ENCODE measurements around the gene CHN1. TPM values are rescaled to one million over a fixed set of nuclear protein-coding genes. Genes with fewer than 3 reads are reported as not detected.

Gene CHN1
- total and polyA plus RNA-seq, 2 of the 8 experiments (the other 6 are each of a cell fraction or from before 2014, with no cell fraction given) = 54.0 to 65.7 TPM

- Histone ChIP-seq H2AFZ (ENCODE audit: low read length) (no peak overlapping the region), H3K18ac (ENCODE audit: extremely low read depth, low read length) (no peak overlapping the region), H3K4me3 (ENCODE audit: extremely low read depth in 1 of 4, insufficient read depth in 2 of 4, low read depth in 3 of 4, low read length in 4 of 4) (no peak overlapping the region), H3K27me3 (replicated peaks in 1 of 4; ENCODE audit: control insufficient read depth in 3 of 4, extremely low read depth in 1 of 4, insufficient read depth in 3 of 4, low read length in 3 of 4) (no peaks in the 10 kb centered on the region), H3K36me3 (ENCODE audit: control insufficient read depth in 2 of 4, insufficient read depth in 4 of 4, low read length in 3 of 4) (no peaks in the 10 kb centered on the region), H4K91ac (replicated peaks; ENCODE audit: insufficient read length, low read length) (no peak overlapping the region), H2BK120ac (replicated peaks; ENCODE audit: low read depth, low read length) (no peak overlapping the region), H2BK12ac (ENCODE audit: low read depth, low read length) (0 out of 2 replicates have a peak overlapping the region, but pooled peaks have one; percentile 100), H3K79me1 (ENCODE audit: low read depth, low read length) (no peaks in the 10 kb centered on the region), H4K8ac (ENCODE audit: extremely low read depth, insufficient read depth, low read length) (no peak overlapping the region; the same call in none of the 2 replicates), H3K14ac (ENCODE audit: insufficient read length) (no peak overlapping the region), H4K20me1 (replicated peaks in 1 of 2; ENCODE audit: control insufficient read depth in 1 of 2, insufficient read depth in 2 of 2, low read length in 2 of 2) (no peaks in the 10 kb centered on the region), H3K4me1 (replicated peaks in 1 of 4; ENCODE audit: control insufficient read depth in 3 of 4, insufficient read depth in 4 of 4, low read length in 3 of 4) (peaks cover 0 to 2% (median 1%) of the 10 kb centered on the region in 4 experiments; a peak in 3 of 7 replicates), H2BK15ac (ENCODE audit: low read length) (peak overlapping the region; percentile 77; the same call in 1 of the 2 replicates), H3K79me2 (ENCODE audit: control insufficient read depth in 1 of 2, insufficient read depth in 2 of 2, low read length in 2 of 2) (no peaks in the 10 kb centered on the region), H3K56ac (replicated peaks; ENCODE audit: insufficient read length, low read depth, low read length) (no peak overlapping the region), H3K4me2 (ENCODE audit: insufficient read depth in 1 of 2, low read depth in 2 of 2, low read length in 2 of 2) (no peak overlapping the region), H2AK5ac (ENCODE audit: low read depth, low read length) (no peak overlapping the region), H3K9me3 (ENCODE audit: insufficient read depth in 2 of 2, low read depth in 1 of 2, low read length in 1 of 2) (no peaks in the 10 kb centered on the region), H2BK20ac (ENCODE audit: low read length) (peak overlapping the region; percentile 41; the same call in 1 of the 2 replicates), H3K23ac (ENCODE audit: insufficient read length) (no peak overlapping the region), H3K27ac (ENCODE audit: low read depth, low read length) (no peak overlapping the region), H4K5ac (ENCODE audit: insufficient read length, low read depth, low read length) (no peak overlapping the region), H3K9ac (replicated peaks in 1 of 4; ENCODE audit: extremely low read depth in 1 of 4, low read depth in 3 of 4, low read length in 3 of 4) (no peak overlapping the region; a peak in 1 of 7 replicates), H2BK5ac (ENCODE audit: low read depth, low read length) (no peak overlapping the region), H3K23me2 (ENCODE audit: low read depth, low read length) (no peaks in the 10 kb centered on the region), H3K4ac (replicated peaks; ENCODE audit: insufficient read length, low read depth, low read length) (no peak overlapping the region)
- no peak for FAIRE-seq
- ChIA-PET CTCF (ENCODE audit: partially characterized antibody) (interaction anchor here (0.6 to 5.0 kb wide), 5 partner anchors 13 to 233 kb away, joined by 3 to 52 read pairs (median 3); partner anchors contain the start of gene CHRNA1), POLR2A (ENCODE audit: partially characterized antibody) (interaction anchor here (1.0 kb wide), 1 partner anchor 239 kb away, joined by 3 read pairs; no protein-coding TSS in a partner anchor)
- no peak for DNase-seq (ENCODE audit: low read depth in 1 of 2, low spot score in 2 of 2)
- WGBS, 2 experiments (ENCODE audit: extremely low coverage in 1 of 2, insufficient coverage in 1 of 2, insufficient read length in 1 of 2, insufficient replicate concordance in 2 of 2, low coverage in 1 of 2, low lambda C conversion rate in 2 of 2, missing lambda C conversion rate in 1 of 2) = 86% methylated on average over 5 of the region's 5 CpGs; no CpG with 5 or more reads in 1 of the 2 experiments
- no peak for TF ChIP-seq TBP (IDR thresholded peaks at IDR 0.05; ENCODE audit: low read depth, low read length)
- TF ChIP-seq CBX5 (IDR thresholded peaks at IDR 0.05; ENCODE audit: low read depth, low read length) = no peak
- TF ChIP-seq SRF (IDR thresholded peaks at IDR 0.05; ENCODE audit: low read depth, low read length) = no peak
- no peak for TF ChIP-seq KDM4A (IDR thresholded peaks at IDR 0.05; ENCODE audit: low read depth, low read length, severe bottlenecking)
- TF ChIP-seq ATF2 (IDR thresholded peaks at IDR 0.05; ENCODE audit: low read length) = no peak
These were observed 254.2 kb downstream of the CHN1 start for GRCh38 chr2:174750923-174751441.

Measured in H1 (cell line).